Epithelial cell of proximal tubule (primary cell): Measurements from ENCODE around the gene FNDC3A. TPM values are rescaled to one million over a fixed set of nuclear protein-coding genes. Genes with fewer than 3 reads are reported as not detected.
A peak's percentile ranks its signal among the peaks of the same experiment; 100 is the strongest.

ENCODE experiments used
- DNase-seq: peaks from one replicate; pipeline ENCODE4 v3.0.0-alpha.2; 2011; ENCODE audit warnings: low read depth
- H3K4me3 ChIP-seq: 2 replicates; pipeline ENCODE4 v1.5.1; 2011; ENCODE audit warnings: low read depth, mild to moderate bottlenecking, low read length
- CTCF ChIP-seq: conservative IDR thresholded peaks from 2 replicates; pipeline ENCODE4 v1.5.1; 2012; ENCODE audit warnings: low read depth, mild to moderate bottlenecking, low read length
- total RNA-seq: library from RNA; depleted of rRNA; stranded (reverse); fragments of >200 nt; gene quantifications from 2 replicates; pipeline ENCODE4 v1.2.3, GENCODE V29; 2015

FNDC3A gene
- total RNA-seq, 1 donor from 2014 or later: 27.2 TPM

- H3K4me3 ChIP-seq: no peak overlapping the region
- DNase-seq: no peak
- no peak for TF ChIP-seq CTCF
Measured at GRCh38 chr13:49221590-49221965, 245.9 kb downstream of the FNDC3A start.

GRCh38 chr13:49225223-49226042, 249.7 kb downstream of the FNDC3A start:
- TF ChIP-seq CTCF: no peak
- H3K4me3 ChIP-seq: no peak overlapping the region
- DNase-seq: no peak

GRCh38 chr13:49226613-49227012, 250.9 kb downstream of the FNDC3A start:
- no peak overlapping the region for H3K4me3 ChIP-seq
- TF ChIP-seq CTCF: no peak
- no peak for DNase-seq

- H3K4me3 ChIP-seq: no peak overlapping the region
- TF ChIP-seq CTCF: no peak
- DNase-seq: no peak
Measured at GRCh38 chr13:49234741-49235140, 259.0 kb downstream of the FNDC3A start.

- TF ChIP-seq CTCF: no peak
- DNase-seq: no peak
- H3K4me3 ChIP-seq: no peak overlapping the region
Measured at GRCh38 chr13:49235856-49236431, 260.2 kb downstream of the FNDC3A start.

- H3K4me3 ChIP-seq: no peak overlapping the region
- DNase-seq: no peak
- TF ChIP-seq CTCF: no peak
Measured at GRCh38 chr13:49238621-49239020, 262.9 kb downstream of the FNDC3A start.

- no peak for DNase-seq
- TF ChIP-seq CTCF: peak; percentile 74
- H3K4me3 ChIP-seq: no peak overlapping the region
Measured at GRCh38 chr13:49240017-49240416, 264.3 kb downstream of the FNDC3A start.
